NT2/D1 (cell line): Measurements from ENCODE around the gene SIGLEC11.

ENCODE experiments used
- YY1 ChIP-seq: IDR thresholded peaks from 2 replicates; pipeline ENCODE4 v1.6.1; 2011; ENCODE audit not compliant: insufficient read length, insufficient read depth
- ZNF274 ChIP-seq: IDR thresholded peaks from 2 replicates; pipeline ENCODE4 v1.6.1; 2011; ENCODE audit warnings: mild to moderate bottlenecking, low read depth, low read length

DNA sequence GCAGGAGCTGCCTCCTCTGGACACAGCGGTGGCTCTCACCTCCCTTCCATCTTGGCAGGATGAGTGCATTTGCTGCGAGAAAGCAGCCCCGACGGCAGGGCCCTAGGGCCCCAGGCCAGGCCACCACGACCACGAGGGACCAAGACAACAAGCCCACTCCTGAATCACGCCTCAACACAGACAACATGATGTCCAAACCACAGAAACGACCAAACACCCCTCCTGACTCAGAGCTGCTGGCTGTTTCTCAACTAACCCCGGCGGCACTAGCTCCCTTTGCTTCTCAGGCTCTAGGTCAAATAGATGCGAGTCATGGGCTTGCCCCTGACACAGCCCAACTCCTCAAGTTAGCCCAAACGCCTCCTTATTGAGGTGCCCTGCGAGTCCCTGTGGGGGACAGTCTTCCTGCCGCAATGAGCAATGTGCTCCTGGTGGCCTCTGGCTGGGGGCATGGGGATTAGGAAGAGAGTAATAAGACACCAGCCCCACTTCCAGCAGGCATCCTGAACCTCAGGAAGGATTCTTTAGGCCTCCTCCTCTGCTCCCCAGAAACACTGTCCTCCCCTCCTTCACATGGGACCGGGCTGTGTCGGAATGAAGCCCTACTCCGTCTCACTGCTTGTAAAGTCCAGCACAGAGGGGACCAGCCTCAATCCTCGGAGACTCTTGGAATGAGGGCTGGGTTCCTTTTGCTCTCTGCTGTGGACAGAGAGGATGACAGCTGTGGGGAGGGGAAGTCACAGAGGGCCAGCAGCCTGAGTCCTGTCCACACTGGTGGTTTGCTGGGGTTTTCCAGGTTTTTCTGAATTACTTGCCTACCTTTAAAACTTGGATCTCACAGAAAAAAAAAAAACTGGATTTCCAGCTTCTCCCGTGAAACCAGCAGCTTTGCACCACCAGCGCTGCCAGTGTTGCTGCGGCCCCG is 38.8 kb downstream of the SIGLEC11 start:
- TF ChIP-seq ZNF274: no peak
- TF ChIP-seq YY1: no peak
